Smooth muscle cell (in vitro differentiated cells): ENCODE results near the gene BFSP1. TPM values are rescaled to one million over a fixed set of nuclear protein-coding genes. Genes with fewer than 3 reads are reported as not detected.
A peak's percentile ranks its signal among the peaks of the same experiment; 100 is the strongest.

Source experiments
- DNase-seq: peaks from one replicate; lab custom pipeline; 2025; ENCODE audit not compliant: unreplicated experiment; lab: John Stamatoyannopoulos, UW
- H2AFZ ChIP-seq: fragments of 200-600 bp; sonication (generic); 2 replicates; pipeline ENCODE4 v1.6.0; 2016; ENCODE audit warnings: antibody characterized with exemption, low read depth, mild to moderate bottlenecking
- H3F3A ChIP-seq: fragments of 200-600 bp; sonication (generic); 2 replicates; pipeline ENCODE4 v1.6.0; 2017; ENCODE audit warnings: antibody characterized with exemption, low read depth
- H3K27ac ChIP-seq: fragments of 200-600 bp; sonication (generic); 2 replicates; pipeline ENCODE4 v1.5.1; 2016; ENCODE audit warnings: low read depth, mild to moderate bottlenecking
- H3K27me3 ChIP-seq: fragments of 200-600 bp; sonication (generic); 2 replicates; pipeline ENCODE4 v1.6.1; 2016; ENCODE audit warnings: low read depth, mild to moderate bottlenecking
- H3K36me3 ChIP-seq: fragments of 200-600 bp; sonication (generic); 2 replicates; pipeline ENCODE4 v1.5.1; 2016; ENCODE audit warnings: low read depth
- H3K4me1 ChIP-seq: fragments of 200-600 bp; sonication (generic); 2 replicates; pipeline ENCODE4 v1.5.1; 2016; ENCODE audit warnings: low read depth
- H3K4me2 ChIP-seq: fragments of 200-600 bp; sonication (generic); 2 replicates; pipeline ENCODE4 v1.6.0; 2016; ENCODE audit warnings: mild to moderate bottlenecking
- H3K4me3 ChIP-seq: fragments of 200-600 bp; sonication (generic); 2 replicates; pipeline ENCODE4 v1.5.1; 2016; ENCODE audit warnings: mild to moderate bottlenecking
- H3K79me2 ChIP-seq: fragments of 200-600 bp; sonication (generic); 2 replicates; pipeline ENCODE4 v1.6.0; 2016; ENCODE audit warnings: low read depth, mild to moderate bottlenecking
- H3K9ac ChIP-seq: fragments of 200-600 bp; sonication (generic); 2 replicates; pipeline ENCODE4 v1.6.0; 2016; ENCODE audit warnings: low read depth
- H3K9me3 ChIP-seq: fragments of 200-600 bp; sonication (generic); replicated peaks from 2 replicates; pipeline ENCODE4 v1.5.1; 2016; ENCODE audit warnings: low read depth
- H4K20me1 ChIP-seq: fragments of 200-600 bp; sonication (generic); 2 replicates; pipeline ENCODE4 v1.6.0; 2016; ENCODE audit warnings: low read depth
- CTCF ChIP-seq: fragments of 200-600 bp; sonication (generic); IDR thresholded peaks from 2 replicates; pipeline ENCODE4 v1.5.1; 2017; ENCODE audit warnings: borderline replicate concordance, mild to moderate bottlenecking, antibody characterized with exemption; ENCODE audit not compliant: insufficient read depth, poor library complexity, severe bottlenecking
- WGBS: methylation state at CpG from one replicate; pipeline ENCODE4 v1.1.7; 2016; ENCODE audit warnings: low lambda C conversion rate; 5-methylcytosine and 5-hydroxymethylcytosine counted together
- polyA plus RNA-seq: library from polyadenylated mRNA; unstranded; fragments of >200 nt; fragmentation: Nextera tagmentation; extraction: Ambion mirVana; gene quantifications from 2 replicates; pipeline ENCODE4 v1.2.1, GENCODE V29; 2016
- total RNA-seq: library from RNA; depleted of rRNA; stranded (reverse); fragments of >200 nt; gene quantifications from 2 replicates; pipeline ENCODE4 v1.2.3, GENCODE V29; 2014

BFSP1 gene
- total and polyA plus RNA-seq, 2 experiments from 2014 or later = 0.76 to 1.6 TPM

DNA sequence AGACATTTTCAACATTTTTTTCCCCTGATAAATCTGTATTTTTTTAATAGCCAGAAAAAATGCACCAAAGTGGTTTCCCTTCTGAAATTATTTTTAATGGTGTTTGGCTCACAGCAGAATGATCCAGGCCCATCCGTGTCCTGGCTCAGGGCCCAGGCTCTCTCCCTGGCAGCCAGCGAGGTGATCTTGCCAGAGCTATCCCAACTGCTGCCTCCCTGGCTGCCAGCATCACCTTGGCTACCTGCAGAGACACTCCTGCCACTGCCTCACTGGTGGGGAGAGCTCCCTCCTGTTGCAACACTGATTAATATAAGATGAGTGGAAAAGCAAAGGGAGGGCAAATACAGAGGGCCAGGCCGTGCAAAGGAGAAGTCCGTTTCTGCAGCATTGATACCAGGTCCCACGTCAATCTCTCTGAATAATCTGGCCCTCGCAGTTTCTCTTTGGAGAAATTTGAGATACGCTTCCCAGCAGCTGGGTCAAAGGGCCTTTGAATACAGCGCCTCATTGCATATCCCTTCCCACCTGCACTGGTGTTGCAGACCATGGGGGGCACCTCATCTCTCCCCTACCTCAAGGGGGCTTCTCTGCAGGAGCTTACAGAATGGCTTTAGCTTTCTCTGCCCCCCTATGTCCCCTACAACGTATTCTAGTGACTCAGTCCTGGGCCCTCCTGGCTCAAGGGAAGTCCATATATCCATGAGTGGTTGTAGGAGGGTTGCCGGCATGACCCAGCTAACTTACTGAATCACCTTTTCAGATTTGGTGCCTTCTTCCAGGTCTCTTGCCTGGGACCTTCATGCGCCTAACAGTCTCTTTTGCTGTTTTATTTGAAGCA, 25.9 kb upstream of the BFSP1 start:
- no peaks in the 10 kb centered on the region for H3K79me2 ChIP-seq
- peak overlapping the region; percentile 94 for H3K9ac ChIP-seq
- no peaks in the 10 kb centered on the region for H3K9me3 ChIP-seq
- WGBS = 72% methylated on average over 11 of the region's 11 CpGs
- H3K4me1 ChIP-seq = peaks cover 16% of the 10 kb centered on the region
- H2AFZ ChIP-seq = no peak overlapping the region
- TF ChIP-seq CTCF = no peak
- no peaks in the 10 kb centered on the region for H3K27me3 ChIP-seq
- H3K36me3 ChIP-seq = no peaks in the 10 kb centered on the region
- H3F3A ChIP-seq = peaks cover 10% of the 10 kb centered on the region
- peak overlapping the region; percentile 78 for H3K4me2 ChIP-seq
- H4K20me1 ChIP-seq = no peaks in the 10 kb centered on the region
- peak overlapping the region; percentile 99 for H3K27ac ChIP-seq
- no peak overlapping the region for H3K4me3 ChIP-seq
- DNase-seq = no peak

- H3K79me2 ChIP-seq = no peaks in the 10 kb centered on the region
- H3K4me1 ChIP-seq = peaks cover 16% of the 10 kb centered on the region
- H3K4me3 ChIP-seq = no peak overlapping the region
- H3K9me3 ChIP-seq = no peaks in the 10 kb centered on the region
- no peak overlapping the region for H2AFZ ChIP-seq
- H3F3A ChIP-seq = peaks cover 10% of the 10 kb centered on the region
- H3K4me2 ChIP-seq = no peak overlapping the region
- 97% methylated on average over 3 of the region's 3 CpGs for WGBS
- no peak for DNase-seq
- no peak for TF ChIP-seq CTCF
- no peaks in the 10 kb centered on the region for H3K36me3 ChIP-seq
- H3K9ac ChIP-seq = no peak overlapping the region
- no peak overlapping the region for H3K27ac ChIP-seq
- H3K27me3 ChIP-seq = no peaks in the 10 kb centered on the region
- no peaks in the 10 kb centered on the region for H4K20me1 ChIP-seq
These were observed 23.9 kb upstream of the BFSP1 start for GRCh38 chr20:17555106-17555505.

- no peak for DNase-seq
- H3K27ac ChIP-seq = no peak overlapping the region
- H3K36me3 ChIP-seq = no peaks in the 10 kb centered on the region
- no peaks in the 10 kb centered on the region for H3K4me1 ChIP-seq
- H3K9me3 ChIP-seq = no peaks in the 10 kb centered on the region
- no peak overlapping the region for H2AFZ ChIP-seq
- no peak overlapping the region for H3K4me2 ChIP-seq
- TF ChIP-seq CTCF = no peak
- 86% methylated on average over 4 of the region's 4 CpGs for WGBS
- peaks cover under 1% of the 10 kb centered on the region for H3F3A ChIP-seq
- no peaks in the 10 kb centered on the region for H3K79me2 ChIP-seq
- no peak overlapping the region for H3K9ac ChIP-seq
- no peaks in the 10 kb centered on the region for H4K20me1 ChIP-seq
- no peak overlapping the region for H3K4me3 ChIP-seq
- H3K27me3 ChIP-seq = no peaks in the 10 kb centered on the region
These were observed 18.0 kb upstream of the BFSP1 start for GRCh38 chr20:17549131-17549530.

- 44% methylated on average over 4 of the region's 4 CpGs for WGBS
- no peak overlapping the region for H2AFZ ChIP-seq
These were observed 13.9 kb upstream of the BFSP1 start for GRCh38 chr20:17545127-17545526.

More at GRCh38 chr20:17545127-17545526, 13.9 kb upstream of the BFSP1 start:
- Histone ChIP-seq H4K20me1 (no peaks in the 10 kb centered on the region), H3K9ac (no peak overlapping the region), H3F3A (peaks cover 12% of the 10 kb centered on the region), H3K4me2 (no peak overlapping the region), H3K36me3 (no peaks in the 10 kb centered on the region), H3K4me1 (no peaks in the 10 kb centered on the region), H3K9me3 (no peaks in the 10 kb centered on the region), H3K27ac (no peak overlapping the region), H3K79me2 (no peaks in the 10 kb centered on the region), H3K4me3 (no peak overlapping the region), H3K27me3 (no peaks in the 10 kb centered on the region)
- no peak for TF ChIP-seq CTCF
- DNase-seq = no peak
